ENCODE data around the gene ITPRIP. TPM values are rescaled to one million over a fixed set of nuclear protein-coding genes. Genes with fewer than 3 reads are reported as not detected.

ITPRIP gene
- total and polyA plus RNA-seq, 4 donors: 21.7 to 44.7 (median 29.9) TPM

- H3K4me3 ChIP-seq: no peak overlapping the region
- no peak for TF ChIP-seq CTCF (IDR thresholded peaks at IDR 0.05; ENCODE audit: control extremely low read depth, extremely low read depth)
- no peaks in the 10 kb centered on the region for H3K36me3 ChIP-seq (ENCODE audit: control insufficient read depth in 4 of 4, insufficient read depth in 4 of 4, low read length in 4 of 4)
- DNase-seq: no peak
- no peaks in the 10 kb centered on the region for H3K27me3 ChIP-seq (ENCODE audit: control insufficient read depth in 3 of 3, insufficient read depth in 3 of 3, low read length in 2 of 3)
- no peaks in the 10 kb centered on the region for H3K9me3 ChIP-seq (ENCODE audit: control insufficient read depth in 4 of 4, insufficient read depth in 3 of 4, low read length in 3 of 4)
- H3K27ac ChIP-seq (ENCODE audit: low read depth in 1 of 2, low read length in 1 of 2): no peak overlapping the region
- 86 to 95% methylated on average over 2 of the region's 2 CpGs for WGBS, 2 donors
- H3K9ac ChIP-seq (ENCODE audit: insufficient read depth in 1 of 2, low read length in 2 of 2): no peak overlapping the region
- peaks cover 0 to 4% (median 3%) of the 10 kb centered on the region in 5 donors for H3K4me1 ChIP-seq (ENCODE audit: control insufficient read depth in 5 of 5, insufficient read depth in 5 of 5, low read length in 5 of 5)
- no peak for ATAC-seq (ENCODE audit: insufficient read depth, low FRiP score)
Observed at GRCh38 chr10:104286939-104287338, 51.3 kb downstream of the ITPRIP start.

- TF ChIP-seq CTCF (IDR thresholded peaks at IDR 0.05; ENCODE audit: control extremely low read depth, extremely low read depth): no peak
- no peaks in the 10 kb centered on the region for H3K36me3 ChIP-seq (ENCODE audit: control insufficient read depth in 4 of 4, insufficient read depth in 4 of 4, low read length in 4 of 4)
- H3K4me3 ChIP-seq: no peak overlapping the region
- H3K9me3 ChIP-seq (ENCODE audit: control insufficient read depth in 4 of 4, insufficient read depth in 3 of 4, low read length in 3 of 4): no peaks in the 10 kb centered on the region
- H3K9ac ChIP-seq (ENCODE audit: insufficient read depth in 1 of 2, low read length in 2 of 2): no peak overlapping the region
- WGBS, 2 donors: 87 to 88% methylated on average over 7 of the region's 7 CpGs
- no peak overlapping the region for H3K27ac ChIP-seq (ENCODE audit: low read depth in 1 of 2, low read length in 1 of 2)
- no peak for DNase-seq
- no peak for ATAC-seq (ENCODE audit: insufficient read depth, low FRiP score)
- no peaks in the 10 kb centered on the region for H3K27me3 ChIP-seq (ENCODE audit: control insufficient read depth in 3 of 3, insufficient read depth in 3 of 3, low read length in 2 of 3)
- H3K4me1 ChIP-seq (ENCODE audit: control insufficient read depth in 5 of 5, insufficient read depth in 5 of 5, low read length in 5 of 5): peaks cover 0 to 3% (median 0%) of the 10 kb centered on the region in 5 donors
Observed at GRCh38 chr10:104284846-104285245, 53.4 kb downstream of the ITPRIP start.

GRCh38 chr10:104281694-104282093 lies 56.6 kb downstream of the ITPRIP start:
- Histone ChIP-seq H3K27ac (ENCODE audit: low read depth in 1 of 2, low read length in 1 of 2) (no peak overlapping the region), H3K9ac (ENCODE audit: insufficient read depth in 1 of 2, low read length in 2 of 2) (no peak overlapping the region), H3K4me3 (no peak overlapping the region), H3K4me1 (ENCODE audit: control insufficient read depth in 5 of 5, insufficient read depth in 5 of 5, low read length in 5 of 5) (no peaks in the 10 kb centered on the region), H3K27me3 (ENCODE audit: control insufficient read depth in 3 of 3, insufficient read depth in 3 of 3, low read length in 2 of 3) (no peaks in the 10 kb centered on the region), H3K9me3 (ENCODE audit: control insufficient read depth in 4 of 4, insufficient read depth in 3 of 4, low read length in 3 of 4) (no peaks in the 10 kb centered on the region), H3K36me3 (ENCODE audit: control insufficient read depth in 4 of 4, insufficient read depth in 4 of 4, low read length in 4 of 4) (no peaks in the 10 kb centered on the region)
- TF ChIP-seq CTCF (IDR thresholded peaks at IDR 0.05; ENCODE audit: control extremely low read depth, extremely low read depth): no peak
- DNase-seq (no peak), ATAC-seq (ENCODE audit: insufficient read depth, low FRiP score) (no peak)
- 85 to 93% methylated on average over 3 of the region's 3 CpGs for WGBS, 2 donors
